HEK293T (cell line): Measurements from ENCODE around the gene RHOC.

Source experiments
- CTCF ChIA-PET: fragments of 350-600 bp; formaldehyde crosslinking; extraction: SDS; loops from one replicate; lab custom pipeline; 2021; ENCODE audit warnings: antibody characterized with exemption, inconsistent platforms; lab: Yijun Ruan, JAX
- POLR2A ChIA-PET: fragments of 350-600 bp; formaldehyde crosslinking; extraction: SDS; loops from one replicate; lab custom pipeline; 2020; ENCODE audit warnings: antibody characterized with exemption, inconsistent platforms; lab: Yijun Ruan, JAX
- DNase-seq: peaks from one replicate; pipeline ENCODE4 v3.0.0; 2012; ENCODE audit warnings: mixed read lengths; ENCODE audit errors: extremely low spot score
- ARNT ChIP-seq: fragments of 450-650 bp; IDR thresholded peaks from 2 replicates; pipeline ENCODE4 v1.6.1; 2017; ENCODE audit warnings: mild to moderate bottlenecking
- BHLHE40 ChIP-seq: fragments of 450-650 bp; IDR thresholded peaks from 2 replicates; pipeline ENCODE4 v1.6.1; 2016; ENCODE audit warnings: mild to moderate bottlenecking, moderate library complexity, borderline replicate concordance
- CTBP1 ChIP-seq: fragments of 450-650 bp; IDR thresholded peaks from 2 replicates; pipeline ENCODE4 v1.6.1; 2016; ENCODE audit warnings: borderline replicate concordance
- ELF4 ChIP-seq: fragments of 450-650 bp; IDR thresholded peaks from 2 replicates; pipeline ENCODE4 v1.6.1; 2017; ENCODE audit warnings: antibody characterized with exemption
- FOXA1 ChIP-seq: fragments of 450-650 bp; IDR thresholded peaks from 2 replicates; pipeline ENCODE4 v1.6.1; 2016; ENCODE audit warnings: mild to moderate bottlenecking
- FOXK2 ChIP-seq: fragments of 450-650 bp; IDR thresholded peaks from 2 replicates; pipeline ENCODE4 v1.6.1; 2016; ENCODE audit warnings: mild to moderate bottlenecking
- FOXM1 ChIP-seq: fragments of 450-650 bp; IDR thresholded peaks from 2 replicates; pipeline ENCODE4 v1.6.1; 2017; ENCODE audit warnings: mild to moderate bottlenecking, borderline replicate concordance
- HDGF ChIP-seq: fragments of 450-650 bp; IDR thresholded peaks from 2 replicates; pipeline ENCODE4 v1.6.1; 2017; ENCODE audit warnings: antibody characterized with exemption, borderline replicate concordance
- L3MBTL2 ChIP-seq: fragments of 450-650 bp; conservative IDR thresholded peaks from 2 replicates; pipeline ENCODE4 v1.6.1; 2016; ENCODE audit warnings: mild to moderate bottlenecking
- LEF1 ChIP-seq: fragments of 450-650 bp; IDR thresholded peaks from 2 replicates; pipeline ENCODE4 v1.6.1; 2017; ENCODE audit warnings: mild to moderate bottlenecking, borderline replicate concordance
- NFRKB ChIP-seq: fragments of 450-650 bp; IDR thresholded peaks from 2 replicates; pipeline ENCODE4 v1.6.1; 2016; ENCODE audit warnings: mild to moderate bottlenecking, moderate library complexity
- SP1 ChIP-seq: fragments of 450-650 bp; IDR thresholded peaks from 2 replicates; pipeline ENCODE4 v1.6.1; 2017
- SUZ12 ChIP-seq: fragments of 450-650 bp; IDR thresholded peaks from 2 replicates; pipeline ENCODE4 v1.6.1; 2016; ENCODE audit warnings: mild to moderate bottlenecking
- TARDBP ChIP-seq: fragments of 450-650 bp; IDR thresholded peaks from 2 replicates; pipeline ENCODE4 v1.6.1; 2016
- ZNF384 ChIP-seq: fragments of 450-650 bp; IDR thresholded peaks from 2 replicates; pipeline ENCODE4 v1.6.1; 2016
- TF ChIP-seq, protein P1 (sequence below): fragments of 450-650 bp; IDR thresholded peaks from 2 replicates; pipeline ENCODE4 v1.6.1; 2016

Gene RHOC

DNA sequence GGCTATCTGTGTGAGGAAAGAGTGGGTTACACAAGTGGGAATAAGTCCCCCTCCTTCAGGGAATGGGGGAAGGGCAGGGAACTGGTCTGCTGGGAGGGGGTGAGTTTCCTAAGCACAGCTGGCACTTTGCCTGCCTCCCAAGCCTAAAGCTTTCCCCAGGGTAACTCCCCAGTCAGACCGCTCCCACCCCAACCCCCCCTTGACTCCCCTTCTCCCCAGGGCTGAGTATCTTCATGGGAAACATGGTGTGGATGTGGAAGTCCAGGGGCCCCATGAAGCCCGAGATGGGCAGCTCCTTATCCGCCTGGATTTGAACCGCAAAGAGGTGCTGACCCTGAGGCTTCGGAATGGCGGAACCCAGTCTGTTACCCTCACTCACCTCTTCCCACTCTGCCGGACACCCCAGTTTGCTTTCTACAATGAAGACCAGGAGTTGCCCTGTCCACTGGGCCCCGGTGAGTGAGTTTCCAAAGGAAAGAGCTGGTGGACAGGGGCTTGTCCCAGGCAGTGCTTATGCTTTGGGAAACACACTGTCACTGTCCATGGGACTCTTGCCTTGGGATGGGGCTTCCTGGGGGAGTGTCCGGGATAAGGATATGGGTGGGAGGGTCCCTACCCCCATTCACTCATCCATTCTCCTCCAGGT, 17.6 kb downstream of the RHOC start:
- ChIA-PET CTCF (interaction anchor here (0.8 to 1.5 kb wide), 3 partner anchors 11 to 31 kb away, joined by 3 to 4 read pairs (median 3); partner anchors contain the start of gene MOV10), POLR2A (interaction anchor here (0.6 to 2.3 kb wide), 3 partner anchors 11 to 16 kb away, joined by 3 to 11 read pairs (median 5); partner anchors contain the start of gene MOV10)
- TF ChIP-seq ZNF384 (no peak), ELF4 (no peak), BHLHE40 (no peak), HDGF (no peak), SUZ12 (no peak), SP1 (no peak), TARDBP (no peak), CTBP1 (no peak), NFRKB (no peak), FOXA1 (no peak), FOXM1 (no peak)
- TF ChIP-seq, protein P1, sequence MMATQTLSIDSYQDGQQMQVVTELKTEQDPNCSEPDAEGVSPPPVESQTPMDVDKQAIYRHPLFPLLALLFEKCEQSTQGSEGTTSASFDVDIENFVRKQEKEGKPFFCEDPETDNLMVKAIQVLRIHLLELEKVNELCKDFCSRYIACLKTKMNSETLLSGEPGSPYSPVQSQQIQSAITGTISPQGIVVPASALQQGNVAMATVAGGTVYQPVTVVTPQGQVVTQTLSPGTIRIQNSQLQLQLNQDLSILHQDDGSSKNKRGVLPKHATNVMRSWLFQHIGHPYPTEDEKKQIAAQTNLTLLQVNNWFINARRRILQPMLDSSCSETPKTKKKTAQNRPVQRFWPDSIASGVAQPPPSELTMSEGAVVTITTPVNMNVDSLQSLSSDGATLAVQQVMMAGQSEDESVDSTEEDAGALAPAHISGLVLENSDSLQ, result no peak
- DNase-seq, result no peak

DNA sequence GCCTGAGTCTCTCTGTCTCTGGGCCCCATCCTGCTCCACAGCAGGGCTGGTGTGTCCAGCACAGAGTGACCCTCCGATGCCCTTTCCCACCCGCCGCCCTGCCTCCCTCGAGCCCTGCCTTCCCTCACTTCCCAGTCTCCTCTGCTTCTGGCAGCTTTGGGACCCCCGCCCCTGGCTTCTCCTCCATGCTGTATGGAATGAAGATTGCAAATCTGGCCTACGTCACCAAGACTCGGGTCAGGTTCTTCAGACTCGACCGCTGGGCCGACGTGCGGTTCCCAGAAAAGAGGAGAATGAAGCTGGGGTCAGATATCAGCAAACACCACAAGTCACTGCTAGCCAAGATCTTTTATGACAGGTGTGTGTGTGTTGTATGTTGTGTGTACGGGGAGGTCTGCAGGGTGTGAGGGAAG, 18.1 kb downstream of the RHOC start:
- ChIA-PET CTCF (interaction anchor here (1.0 to 1.5 kb wide), 2 partner anchors 11 to 14 kb away, joined by 3 to 4 read pairs; partner anchors contain the start of gene MOV10), POLR2A (interaction anchor here (0.6 to 2.3 kb wide), 3 partner anchors 11 to 16 kb away, joined by 3 to 11 read pairs (median 5); partner anchors contain the start of gene MOV10)
- DNase-seq, result no peak
- no peak for TF ChIP-seq SUZ12
- no peak for TF ChIP-seq FOXM1

DNA sequence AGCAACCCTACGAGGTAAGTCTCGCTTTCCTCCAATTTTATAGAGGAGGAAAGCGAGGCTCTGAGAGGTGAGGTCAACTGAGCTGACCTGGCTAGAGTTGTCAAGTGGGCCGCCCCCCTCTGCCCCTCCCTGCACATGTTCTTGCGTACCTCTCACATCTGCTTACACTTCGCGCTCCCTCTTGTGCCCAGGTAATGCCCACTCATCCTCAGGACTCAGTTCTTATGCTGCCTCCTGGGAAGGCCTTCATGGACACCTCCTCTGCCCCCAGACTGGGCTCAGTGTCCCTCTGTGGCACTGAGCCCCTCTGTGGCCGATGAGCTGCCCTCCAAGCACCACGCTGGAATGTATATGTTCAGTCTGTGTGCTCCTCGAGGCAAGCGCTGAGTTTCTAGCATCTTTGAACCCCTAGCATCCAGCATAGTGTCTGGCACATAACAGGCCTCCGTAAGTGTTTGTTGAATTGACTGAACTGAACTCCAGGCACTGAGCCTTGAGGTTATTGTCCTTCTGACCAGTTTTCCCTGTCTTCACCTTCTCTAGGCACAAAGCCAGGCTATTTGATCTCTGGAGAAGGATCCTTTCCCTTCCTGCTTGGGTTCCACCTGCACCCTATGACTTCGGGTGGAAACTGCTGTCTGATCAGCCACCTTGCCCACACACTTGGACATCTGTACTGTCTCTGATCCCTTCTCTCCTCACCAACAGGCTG, 19.0 kb downstream of the RHOC start:
- ChIA-PET CTCF (no interaction called here), POLR2A (no interaction called here)
- no peak for DNase-seq
- no peak for TF ChIP-seq LEF1
- TF ChIP-seq FOXK2, result no peak
- TF ChIP-seq ELF4, result no peak
- no peak for TF ChIP-seq NFRKB
- no peak for TF ChIP-seq L3MBTL2
- no peak for TF ChIP-seq SUZ12
- TF ChIP-seq ZNF384, result no peak
- no peak for TF ChIP-seq FOXA1
- no peak for TF ChIP-seq HDGF
- TF ChIP-seq ARNT, result no peak
- no peak for TF ChIP-seq TARDBP
- TF ChIP-seq BHLHE40, result no peak
- TF ChIP-seq, protein P1, result no peak
- no peak for TF ChIP-seq CTBP1
- no peak for TF ChIP-seq FOXM1
- TF ChIP-seq SP1, result no peak

DNA sequence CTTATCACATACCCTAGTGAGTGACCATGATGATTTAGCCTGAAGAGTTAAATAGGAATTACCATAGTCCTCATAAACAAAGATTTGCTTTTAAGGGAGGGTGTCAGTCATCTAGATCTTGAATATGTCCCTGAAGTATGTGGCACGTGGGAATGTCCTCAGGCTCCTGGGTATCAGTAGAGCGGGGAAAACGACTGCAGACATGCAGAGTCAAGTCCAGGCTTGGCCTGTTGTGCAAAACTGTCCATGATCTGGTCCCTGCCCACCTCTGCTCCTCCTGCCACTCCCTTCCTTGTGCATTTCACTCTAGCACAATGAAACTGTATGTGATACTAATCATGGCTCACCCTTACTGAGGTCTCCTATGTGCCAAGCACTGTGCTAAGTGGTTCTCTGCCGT, 19.6 kb downstream of the RHOC start:
- CTCF ChIA-PET, result no interaction called here

DNA sequence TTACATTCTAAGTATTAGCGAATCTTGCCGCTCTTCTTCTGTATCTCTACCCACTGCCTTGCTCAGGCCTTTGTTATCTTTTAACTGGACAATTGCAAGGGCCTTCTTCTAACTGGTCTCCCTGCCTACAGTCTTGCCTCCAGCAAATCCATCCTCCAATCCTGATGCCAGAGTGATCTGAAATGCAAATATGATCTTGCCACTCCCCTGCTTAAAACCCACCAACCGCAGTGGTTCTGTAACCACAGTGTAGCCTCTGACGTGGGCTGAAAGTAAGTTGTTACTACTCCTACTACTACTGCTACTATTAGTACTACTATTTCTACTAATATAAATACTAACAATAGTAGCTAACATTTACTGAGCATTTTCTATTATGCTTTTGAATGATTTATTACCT, 20.1 kb downstream of the RHOC start:
- ChIA-PET POLR2A (no interaction called here), CTCF (no interaction called here)
- TF ChIP-seq CTBP1, result no peak
- no peak for TF ChIP-seq SP1
- no peak for DNase-seq

More for the DNA sequence above, 19.6 kb downstream of the RHOC start:
- POLR2A ChIA-PET, result no interaction called here
- TF ChIP-seq CTBP1, result no peak
- TF ChIP-seq BHLHE40, result no peak
- no peak for TF ChIP-seq SP1
- no peak for TF ChIP-seq FOXK2
- no peak for TF ChIP-seq NFRKB
- no peak for TF ChIP-seq L3MBTL2
- TF ChIP-seq, protein P1, result no peak
- TF ChIP-seq SUZ12, result no peak
- no peak for TF ChIP-seq HDGF
- no peak for DNase-seq

DNA sequence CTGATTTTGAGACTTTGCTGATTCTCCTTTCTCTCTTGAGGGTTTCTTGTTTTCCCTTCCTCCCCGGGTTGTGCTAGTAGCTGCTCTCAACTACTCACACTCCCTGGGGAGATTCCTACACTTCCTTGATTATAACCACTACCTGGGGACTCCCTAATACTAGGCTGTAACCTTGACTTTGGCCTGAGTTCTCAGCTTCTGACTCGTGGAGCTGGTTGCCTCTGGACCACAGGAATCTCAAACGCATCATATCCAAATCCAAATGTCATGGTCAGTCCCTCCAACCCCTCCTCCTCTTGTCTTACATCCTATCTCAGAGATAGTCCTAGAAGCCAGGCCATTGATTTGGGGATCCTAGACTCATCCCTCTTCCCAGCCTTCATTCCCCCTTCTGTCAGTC, 20.5 kb downstream of the RHOC start:
- ChIA-PET CTCF (no interaction called here), POLR2A (no interaction called here)
- TF ChIP-seq ELF4 (no peak), FOXA1 (no peak), L3MBTL2 (no peak), FOXM1 (no peak), ARNT (no peak), ZNF384 (no peak), HDGF (no peak), LEF1 (no peak), SP1 (no peak), NFRKB (no peak), CTBP1 (no peak), FOXK2 (no peak)
- DNase-seq, result no peak
